Panc1 (cell line): ENCODE data around the gene CCN2.

Experiments
- CTCF ChIP-seq: fragments of 450-650 bp; IDR thresholded peaks from 2 replicates; pipeline ENCODE4 v1.5.1; 2017; ENCODE audit warnings: mild to moderate bottlenecking
- POLR2AphosphoS5 ChIP-seq: IDR thresholded peaks from 2 replicates; pipeline ENCODE4 v1.6.1; 2012; ENCODE audit warnings: mild to moderate bottlenecking, low read depth, low read length, moderate library complexity
- REST ChIP-seq, 2 experiments: IDR thresholded peaks; 2 replicates each; pipeline ENCODE4 v1.6.1; 2011 to 2012; ENCODE audit warnings: low read depth in 2 of 2, control low read depth in 1 of 2, low read length in 1 of 2, mild to moderate bottlenecking in 1 of 2, moderate library complexity in 1 of 2; ENCODE audit not compliant: insufficient read depth in 1 of 2
- TCF7L2 ChIP-seq: IDR thresholded peaks from 2 replicates; pipeline ENCODE4 v1.6.1; 2011; ENCODE audit warnings: mild to moderate bottlenecking, low read depth, low read length, inconsistent platforms

- no peak for TF ChIP-seq REST (IDR thresholded peaks at IDR 0.05; ENCODE audit: insufficient read depth in 1 of 2, low read depth in 2 of 2, low read length in 1 of 2)
- no peak for TF ChIP-seq CTCF
- no peak for TF ChIP-seq TCF7L2
- TF ChIP-seq POLR2AphosphoS5 = no peak
Measured at GRCh38 chr6:131967948-131968347, 16.8 kb upstream of the CCN2 start.
